Jurkat, Clone E6-1 (cell line): ENCODE measurements around the gene MAX. TPM values are rescaled to one million over a fixed set of nuclear protein-coding genes. Genes with fewer than 3 reads are reported as not detected.

Source experiments
- DNase-seq: peaks from one replicate; pipeline ENCODE4 v3.0.0-alpha.2; 2011; ENCODE audit warnings: low read depth, low spot score
- H3K4me3 ChIP-seq: 2 replicates; pipeline ENCODE4 v1.5.1; 2011; ENCODE audit warnings: mild to moderate bottlenecking, low read length, control low read depth, moderate library complexity
- polyA plus RNA-seq: library from polyadenylated mRNA; unstranded; fragments of >200 nt; gene quantifications from one replicate; pipeline ENCODE4 v1.2.1, GENCODE V29; 2012; ENCODE audit warnings: missing spikeins; ENCODE audit not compliant: insufficient read length, insufficient read depth

MAX gene, protein sequence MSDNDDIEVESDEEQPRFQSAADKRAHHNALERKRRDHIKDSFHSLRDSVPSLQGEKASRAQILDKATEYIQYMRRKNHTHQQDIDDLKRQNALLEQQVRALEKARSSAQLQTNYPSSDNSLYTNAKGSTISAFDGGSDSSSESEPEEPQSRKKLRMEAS
- polyA plus RNA-seq: 70.1 TPM

- peak within 1 kb of the TSS; percentile 76 for H3K4me3 ChIP-seq
- peak; percentile 98 for DNase-seq
Measured at GRCh38 chr14:65102441-65103149, at the start of gene MAX. Gene MAX, minus strand, starts transcription at chr14:65102517. Its CDS starts 178 bp downstream, at chr14:65102339.

DNA sequence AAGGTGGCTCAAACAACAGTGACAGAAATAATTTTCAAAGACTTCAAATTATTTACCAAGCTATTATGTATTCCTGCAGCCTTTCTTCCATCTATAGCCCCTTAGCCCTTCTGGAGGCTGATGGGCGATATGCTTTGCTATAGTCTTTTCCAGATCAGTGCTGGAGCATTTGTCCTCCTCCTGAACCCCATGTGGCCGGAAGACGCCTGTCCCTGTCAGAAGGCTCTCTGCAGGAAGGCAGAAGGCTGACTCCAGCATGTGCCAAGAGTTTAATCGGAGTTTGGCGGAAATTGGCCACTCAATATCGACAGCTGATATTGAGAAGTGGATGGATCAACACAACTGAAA lies 49.3 kb upstream of the MAX start:
- no peak overlapping the region for H3K4me3 ChIP-seq
- no peak for DNase-seq

- DNase-seq: no peak
- H3K4me3 ChIP-seq: no peak overlapping the region
Measured at GRCh38 chr14:65150898-65151608, 48.7 kb upstream of the MAX start.

DNA sequence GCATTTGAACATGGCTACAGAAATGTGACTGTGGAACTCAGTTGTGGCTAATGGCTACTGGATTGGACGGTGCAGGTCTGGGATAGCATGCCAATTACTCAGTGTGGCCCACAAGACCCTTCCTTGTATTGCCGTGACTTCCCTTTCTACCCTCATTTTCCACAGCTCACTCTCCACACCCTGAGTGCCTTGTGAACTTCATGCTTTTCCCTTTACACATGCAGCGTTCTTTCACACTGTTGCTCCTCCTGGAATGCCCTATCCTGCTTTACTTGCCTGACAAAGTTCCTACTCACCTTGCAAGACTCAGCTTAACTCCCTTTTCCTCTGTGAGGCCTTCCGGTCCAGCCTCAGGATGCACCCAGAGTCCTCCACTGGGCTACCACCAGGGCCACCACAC lies 46.8 kb upstream of the MAX start:
- H3K4me3 ChIP-seq: no peak overlapping the region
- no peak for DNase-seq

DNA sequence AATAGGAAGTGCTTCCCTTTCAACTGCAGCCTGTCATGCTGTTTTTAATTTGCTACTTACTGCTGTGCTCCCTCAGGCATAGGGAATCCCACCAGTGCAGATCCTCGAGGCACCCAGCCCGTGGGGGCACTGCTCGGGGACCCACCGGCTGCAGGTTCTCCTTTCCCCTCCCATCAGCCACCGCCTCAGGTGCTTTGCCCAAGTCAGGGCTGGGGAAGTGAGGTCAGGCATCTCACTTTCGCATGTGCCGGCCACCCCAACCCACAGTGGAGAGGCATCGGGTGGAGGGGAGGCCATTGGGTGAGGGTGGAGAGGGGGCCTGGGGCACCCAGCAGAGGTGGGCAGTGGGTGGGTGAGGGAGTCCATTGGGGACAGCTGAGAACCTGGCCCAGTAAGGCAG lies 41.9 kb upstream of the MAX start:
- no peak overlapping the region for H3K4me3 ChIP-seq
- DNase-seq: no peak

- H3K4me3 ChIP-seq: no peak overlapping the region
- no peak for DNase-seq
Measured at GRCh38 chr14:65142914-65143625, 40.8 kb upstream of the MAX start.

DNA sequence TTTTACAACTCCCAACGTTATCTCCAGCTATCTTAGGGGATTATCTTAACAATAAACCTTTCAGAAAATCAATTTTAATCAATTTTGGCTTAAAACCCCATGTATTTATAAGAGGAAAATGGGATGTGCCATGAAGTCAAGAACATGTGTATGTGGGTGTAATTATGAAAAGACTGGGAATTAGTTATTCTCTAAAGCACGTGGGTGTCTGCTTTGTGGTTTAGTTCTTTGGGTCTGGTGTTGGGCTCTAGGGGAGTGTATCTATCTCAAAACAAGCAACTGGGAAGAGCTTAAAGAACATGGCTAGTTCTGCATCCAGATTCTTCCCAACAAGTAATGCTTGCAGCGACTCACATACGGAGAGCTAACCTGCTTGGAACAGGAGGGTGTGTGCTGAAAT lies 40.1 kb upstream of the MAX start:
- H3K4me3 ChIP-seq: no peak overlapping the region
- DNase-seq: no peak

GRCh38 chr14:65141523-65141922 lies 39.2 kb upstream of the MAX start:
- no peak overlapping the region for H3K4me3 ChIP-seq
- DNase-seq: no peak

DNA sequence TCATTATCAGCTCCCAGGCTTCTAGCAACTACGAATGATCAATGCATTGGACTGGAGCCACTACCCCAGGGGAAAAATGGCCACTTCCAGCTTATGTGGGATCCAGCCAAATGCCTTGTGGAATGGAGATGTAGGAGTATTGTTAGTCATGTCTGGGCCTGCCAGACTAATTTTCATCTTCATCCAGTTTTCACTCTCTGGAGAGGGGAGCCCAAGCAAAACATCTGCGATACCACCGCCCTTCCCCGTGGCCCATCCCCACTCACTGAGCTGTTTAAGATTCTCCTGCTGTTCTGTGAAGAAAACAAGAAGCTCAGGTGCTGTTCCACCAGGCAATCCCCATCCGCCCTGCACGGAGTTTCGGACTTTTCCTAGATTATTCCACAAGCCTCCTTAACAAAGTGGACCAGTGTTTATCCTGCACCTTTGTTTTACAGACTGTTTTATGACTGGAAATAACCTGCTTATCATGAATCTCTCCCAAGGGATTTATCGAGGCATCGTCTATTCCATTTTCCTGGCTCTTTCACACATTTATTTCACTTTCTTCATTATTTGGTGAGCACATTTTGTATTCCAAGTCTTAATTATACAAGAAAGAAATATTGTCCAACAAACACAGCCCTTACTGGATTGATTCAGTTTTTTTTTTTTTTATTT lies 35.5 kb upstream of the MAX start:
- H3K4me3 ChIP-seq: no peak overlapping the region
- DNase-seq: no peak

- peak; percentile 95 for DNase-seq
Measured at GRCh38 chr14:65134651-65135579, 32.6 kb upstream of the MAX start.

GRCh38 chr14:65132855-65133254 lies 30.5 kb upstream of the MAX start:
- no peak for DNase-seq
- H3K4me3 ChIP-seq: no peak overlapping the region

More at GRCh38 chr14:65134651-65135579, 32.6 kb upstream of the MAX start:
- H3K4me3 ChIP-seq: no peak overlapping the region

GRCh38 chr14:65131301-65131701 lies 29.0 kb upstream of the MAX start:
- peak; percentile 32 for DNase-seq
- no peak overlapping the region for H3K4me3 ChIP-seq

GRCh38 chr14:65128096-65128495 lies 25.8 kb upstream of the MAX start:
- no peak overlapping the region for H3K4me3 ChIP-seq
- DNase-seq: no peak

GRCh38 chr14:65117769-65118745 lies 15.7 kb upstream of the MAX start:
- no peak overlapping the region for H3K4me3 ChIP-seq
- no peak for DNase-seq

DNA sequence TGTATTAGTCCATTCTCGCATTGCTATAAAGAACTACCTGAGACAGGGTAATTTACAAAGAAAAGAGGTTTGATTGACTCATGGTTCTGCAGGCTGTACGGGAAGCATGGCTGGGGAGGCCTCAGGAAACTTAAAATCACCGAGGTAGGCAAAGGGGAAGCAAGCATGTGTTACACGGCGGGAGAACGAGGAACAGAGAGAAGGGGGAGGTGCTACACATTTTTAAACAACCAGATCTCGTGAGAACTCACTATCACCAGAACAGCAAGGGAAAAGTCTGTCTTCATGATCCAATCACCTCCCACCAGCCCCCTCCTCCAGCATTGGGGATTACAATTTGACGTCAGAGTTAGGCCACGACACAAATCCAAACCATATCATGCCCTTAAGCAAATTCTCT lies 13.3 kb upstream of the MAX start:
- no peak for DNase-seq
- H3K4me3 ChIP-seq: no peak overlapping the region

GRCh38 chr14:65110525-65110924 lies 8.2 kb upstream of the MAX start:
- H3K4me3 ChIP-seq: no peak overlapping the region
- DNase-seq: no peak

GRCh38 chr14:65109357-65109756 lies 7.0 kb upstream of the MAX start:
- DNase-seq: no peak
- H3K4me3 ChIP-seq: no peak overlapping the region
